IMR-90 (cell line): ENCODE results near the gene SASH1. TPM values are rescaled to one million over a fixed set of nuclear protein-coding genes. Genes with fewer than 3 reads are reported as not detected.

Source experiments
- ATAC-seq: fragments of 200-7000 bp; cut with Tn5 transposase; 2 replicates; pipeline ENCODE4 v1.9.1; 2020; ENCODE audit warnings: low read depth, mild to moderate bottlenecking, moderate library complexity
- BruUV-seq: library from RNA; stranded (reverse); fragments of 400-500 nt; replicated peaks from 2 replicates; lab custom pipeline; 2021; lab: Mats Ljungman, UMichigan
- CTCF ChIA-PET: fragments of 300-600 bp; formaldehyde crosslinking; extraction: SDS; loops from one replicate; lab custom pipeline; 2021; ENCODE audit warnings: antibody characterized with exemption; lab: Yijun Ruan, JAX
- POLR2A ChIA-PET: fragments of 300-600 bp; sonication (Branson Sonifier 250); formaldehyde crosslinking; loops from one replicate; lab custom pipeline; 2022; ENCODE audit warnings: antibody characterized with exemption; ENCODE audit not compliant: unreplicated experiment; lab: Charles Lee
- DNase-seq: peaks from one replicate; pipeline ENCODE4 v3.0.0; 2013
- H2AFZ ChIP-seq: replicated peaks from 2 replicates; pipeline ENCODE3; 2013; ENCODE audit warnings: low read length, mild to moderate bottlenecking; ENCODE audit not compliant: poor library complexity
- H2AK5ac ChIP-seq: 2 replicates; pipeline ENCODE4 v1.6.1; 2013; ENCODE audit warnings: low read depth, low read length, inconsistent platforms
- H2AK9ac ChIP-seq: replicated peaks from 2 replicates; pipeline ENCODE3; 2013; ENCODE audit warnings: mild to moderate bottlenecking, low read depth, low read length, moderate library complexity; ENCODE audit not compliant: poor library complexity
- H2BK120ac ChIP-seq: 2 replicates; pipeline ENCODE4 v1.6.1; 2013; ENCODE audit warnings: low read depth, low read length, inconsistent platforms
- H2BK15ac ChIP-seq: 3 replicates; pipeline ENCODE4 v1.6.1; 2013; ENCODE audit warnings: low read depth, low read length, inconsistent platforms
- H2BK20ac ChIP-seq: 2 replicates; pipeline ENCODE4 v1.6.1; 2013; ENCODE audit warnings: low read depth, mild to moderate bottlenecking, inconsistent platforms, low read length, moderate library complexity
- H2BK5ac ChIP-seq: 2 replicates; pipeline ENCODE4 v1.6.1; 2013; ENCODE audit warnings: mild to moderate bottlenecking, low read depth, low read length, inconsistent platforms; ENCODE audit not compliant: poor library complexity, severe bottlenecking
- H3K14ac ChIP-seq: replicated peaks from 2 replicates; pipeline ENCODE4 v1.6.1; 2013; ENCODE audit warnings: low read depth, low read length, inconsistent platforms
- H3K18ac ChIP-seq: 2 replicates; pipeline ENCODE4 v1.6.1; 2013; ENCODE audit warnings: low read depth, low read length, control low read depth
- H3K23ac ChIP-seq: 2 replicates; pipeline ENCODE4 v1.6.1; 2013; ENCODE audit warnings: low read depth, low read length, inconsistent platforms
- H3K27ac ChIP-seq: 2 replicates; pipeline ENCODE4 v1.5.1; 2013; ENCODE audit warnings: mild to moderate bottlenecking, control low read depth, low read length; ENCODE audit not compliant: insufficient read depth
- H3K27me3 ChIP-seq: 2 replicates; pipeline ENCODE4 v1.6.1; 2013; ENCODE audit warnings: low read length; ENCODE audit not compliant: control insufficient read depth, insufficient read depth
- H3K36me3 ChIP-seq: 2 replicates; pipeline ENCODE4 v1.6.1; 2013; ENCODE audit warnings: low read length, mixed read lengths; ENCODE audit not compliant: control insufficient read depth, insufficient read depth
- H3K4ac ChIP-seq: 2 replicates; pipeline ENCODE4 v1.6.1; 2013; ENCODE audit warnings: low read depth, low read length, inconsistent platforms
- H3K4me1 ChIP-seq: 2 replicates; pipeline ENCODE4 v1.6.1; 2013; ENCODE audit warnings: low read length, mixed read lengths; ENCODE audit not compliant: control insufficient read depth, insufficient read depth
- H3K4me2 ChIP-seq: 2 replicates; pipeline ENCODE4 v1.6.1; 2013; ENCODE audit warnings: low read depth, mild to moderate bottlenecking, control low read depth, low read length, moderate library complexity
- H3K4me3 ChIP-seq: 2 replicates; pipeline ENCODE4 v1.5.1; 2013; ENCODE audit warnings: low read depth, mild to moderate bottlenecking, control low read depth, low read length, moderate library complexity; ENCODE audit not compliant: insufficient read depth
- H3K56ac ChIP-seq: 2 replicates; pipeline ENCODE4 v1.6.1; 2013; ENCODE audit warnings: low read length, inconsistent platforms; ENCODE audit not compliant: insufficient read depth; ENCODE audit errors: extremely low read depth
- H3K79me1 ChIP-seq, 2 experiments: 2 replicates each; pipeline ENCODE4 v1.6.1; 2013; ENCODE audit warnings: low read length in 2 of 2, inconsistent platforms in 1 of 2, low read depth in 1 of 2
- H3K9ac ChIP-seq: 2 replicates; pipeline ENCODE4 v1.6.1; 2013; ENCODE audit warnings: low read depth, low read length, control low read depth
- H3K9me1 ChIP-seq: 2 replicates; pipeline ENCODE4 v1.6.1; 2013; ENCODE audit warnings: low read length, inconsistent platforms; ENCODE audit not compliant: insufficient read depth
- H3K9me3 ChIP-seq: 2 replicates; pipeline ENCODE4 v1.6.1; 2013; ENCODE audit warnings: low read length; ENCODE audit not compliant: control insufficient read depth, insufficient read depth
- H4K20me1 ChIP-seq: 2 replicates; pipeline ENCODE4 v1.6.1; 2013; ENCODE audit warnings: low read length, inconsistent platforms; ENCODE audit not compliant: insufficient read depth
- H4K5ac ChIP-seq: 2 replicates; pipeline ENCODE4 v1.6.1; 2013; ENCODE audit warnings: mild to moderate bottlenecking, low read depth, low read length, control low read depth
- H4K8ac ChIP-seq, 2 experiments: 2 replicates each; pipeline ENCODE4 v1.6.1; 2013; ENCODE audit warnings: low read depth in 2 of 2, low read length in 2 of 2, control low read depth in 1 of 2, inconsistent platforms in 1 of 2
- H4K91ac ChIP-seq: 2 replicates; pipeline ENCODE4 v1.6.1; 2013; ENCODE audit warnings: low read depth, low read length, inconsistent platforms; ENCODE audit not compliant: insufficient read depth
- BHLHE40 ChIP-seq: fragments of 150-350 bp; IDR thresholded peaks from 2 replicates; pipeline ENCODE4 v1.6.1; 2016; ENCODE audit warnings: mild to moderate bottlenecking, low read depth, low read length
- CEBPB ChIP-seq: IDR thresholded peaks from 2 replicates; pipeline ENCODE4 v1.6.1; 2012; ENCODE audit warnings: low read depth, low read length, improper control_type of control experiment
- CHD1 ChIP-seq: IDR thresholded peaks from 2 replicates; pipeline ENCODE4 v1.6.1; 2012; ENCODE audit warnings: low read depth, low read length, improper control_type of control experiment
- FOS ChIP-seq: fragments of 150-350 bp; IDR thresholded peaks from 2 replicates; pipeline ENCODE4 v1.6.1; 2016; ENCODE audit warnings: low read depth, low read length
- MAFK ChIP-seq: IDR thresholded peaks from 2 replicates; pipeline ENCODE4 v1.6.1; 2012; ENCODE audit warnings: low read depth, low read length, improper control_type of control experiment
- MAZ ChIP-seq: IDR thresholded peaks from 2 replicates; pipeline ENCODE4 v1.6.1; 2012; ENCODE audit warnings: low read depth, mild to moderate bottlenecking, low read length, improper control_type of control experiment, moderate library complexity, borderline replicate concordance
- MXI1 ChIP-seq: IDR thresholded peaks from 2 replicates; pipeline ENCODE4 v1.6.1; 2012; ENCODE audit warnings: low read depth, mild to moderate bottlenecking, low read length, moderate library complexity, borderline replicate concordance
- NFE2L2 ChIP-seq: fragments of 150-350 bp; IDR thresholded peaks from 2 replicates; pipeline ENCODE4 v1.6.1; 2016; ENCODE audit warnings: low read depth, mild to moderate bottlenecking, low read length
- POLR2A ChIP-seq: IDR thresholded peaks from 2 replicates; pipeline ENCODE4 v1.6.1; 2012; ENCODE audit warnings: mild to moderate bottlenecking, low read depth, low read length
- RAD21 ChIP-seq: IDR thresholded peaks from 2 replicates; pipeline ENCODE4 v1.6.1; 2012; ENCODE audit warnings: low read length, improper control_type of control experiment
- RCOR1 ChIP-seq: IDR thresholded peaks from 2 replicates; pipeline ENCODE4 v1.6.1; 2012; ENCODE audit warnings: mild to moderate bottlenecking, low read length, improper control_type of control experiment; ENCODE audit not compliant: insufficient replicate concordance
- RFX5 ChIP-seq: IDR thresholded peaks from 2 replicates; pipeline ENCODE4 v1.8.0; 2012; ENCODE audit warnings: low read depth, mild to moderate bottlenecking, low read length, moderate library complexity
- SMC3 ChIP-seq: fragments of 150-350 bp; IDR thresholded peaks from 2 replicates; pipeline ENCODE4 v1.6.1; 2016; ENCODE audit warnings: low read depth, mild to moderate bottlenecking, antibody characterized with exemption, low read length, moderate library complexity
- WGBS, 2 experiments: methylation state at CpG; one replicate each; pipeline versions ENCODE4 v1.1.5 to v1.1.7; 2013; ENCODE audit warnings: missing lambda C conversion rate in 2 of 2; ENCODE audit not compliant: insufficient read length in 1 of 2; ENCODE audit errors: extremely low coverage in 2 of 2; 5-methylcytosine and 5-hydroxymethylcytosine counted together
- dilution Hi-C: fragments of 300-500 bp; cut with HindIII; formaldehyde crosslinking; loops from one replicate; pipeline ENCODE4 v1.14.3; 2018; ENCODE audit warnings: low sequenced_read_pairs; ENCODE audit not compliant: unreplicated experiment
- in situ Hi-C: fragments of 300-500 bp; cut with MboI; formaldehyde crosslinking; loops from 3 replicates; pipeline ENCODE4 v1.14.3; 2019; ENCODE audit warnings: low sequenced_read_pairs, inconsistent platforms, mixed read lengths
- intact Hi-C: fragments of 100-400 bp; cut with micrococcal nuclease; formaldehyde crosslinking; loops from 2 replicates; pipeline ENCODE4 v1.10.0; 2022
- polyA plus RNA-seq, 3 experiments: library from polyadenylated mRNA; depleted of rRNA; stranded (reverse); fragments of >200 nt; gene quantifications; 2 replicates each; pipeline ENCODE4 v1.2.3, GENCODE V29; 2012; ENCODE audit warnings: low replicate concordance in 1 of 3
- total RNA-seq: library from RNA; depleted of rRNA; stranded (reverse); fragments of >200 nt; gene quantifications from 2 replicates; pipeline ENCODE4 v1.2.3, GENCODE V29; 2012
- TF ChIP-seq, protein P1 (sequence below): fragments of 150-350 bp; IDR thresholded peaks from 2 replicates; pipeline ENCODE4 v1.6.1; 2017; ENCODE audit warnings: mild to moderate bottlenecking, antibody characterized with exemption, low read length, low read depth
- TF ChIP-seq, protein P2 (sequence below): fragments of 150-350 bp; IDR thresholded peaks from 2 replicates; pipeline ENCODE4 v1.6.1; 2016; ENCODE audit warnings: low read depth, mild to moderate bottlenecking, low read length, moderate library complexity, borderline replicate concordance
- TF ChIP-seq, protein P3 (sequence below): conservative IDR thresholded peaks from 2 replicates; pipeline ENCODE4 v1.5.1; 2012; ENCODE audit warnings: mild to moderate bottlenecking, low read depth, low read length, improper control_type of control experiment

Gene SASH1
- total and polyA plus RNA-seq, 2 of the 4 experiments (the other 2 are of a cell fraction), result 11.6 to 16.5 TPM

GRCh38 chr6:148431413-148431812, 88.8 kb downstream of the SASH1 start:
- CTCF ChIA-PET, result interaction anchor here (0.7 kb wide), 1 partner anchor 159 kb away, joined by 3 read pairs; no protein-coding TSS in a partner anchor
- 100% methylated on average over 3 of the region's 6 CpGs; no CpG with 5 or more reads in 1 of the 2 experiments for WGBS, 2 experiments
- dilution Hi-C loops, result no loop called here

More at GRCh38 chr6:148431413-148431812, 88.8 kb downstream of the SASH1 start:
- H2BK120ac ChIP-seq, result no peak overlapping the region
- H3K4me2 ChIP-seq, result no peak overlapping the region
- no peak overlapping the region for H2BK5ac ChIP-seq
- peaks cover under 1 to 39% of the 10 kb centered on the region in 2 experiments; a peak in 2 of 4 replicates for H3K79me1 ChIP-seq
- POLR2A ChIA-PET, result no interaction called here
- no peak overlapping the region for H2BK15ac ChIP-seq
- no peak overlapping the region for H3K23ac ChIP-seq
- H2AFZ ChIP-seq, result no peak overlapping the region
- in situ Hi-C loops, result no loop called here
- no peak overlapping the region for H4K5ac ChIP-seq
- no peak overlapping the region for H3K9ac ChIP-seq
- no peak for DNase-seq
- H4K8ac ChIP-seq, result no peak overlapping the region
- no peak overlapping the region for H3K14ac ChIP-seq
- no peak overlapping the region for H2BK20ac ChIP-seq
- no peak overlapping the region; the same call in 1 of the 2 replicates for H2AK5ac ChIP-seq
- H4K20me1 ChIP-seq, result no peaks in the 10 kb centered on the region
- H2AK9ac ChIP-seq, result no peak overlapping the region
- no peaks in the 10 kb centered on the region for H3K36me3 ChIP-seq
- H3K4ac ChIP-seq, result no peak overlapping the region
- no peak overlapping the region for H3K27ac ChIP-seq
- no peak for ATAC-seq
- no peak overlapping the region for H4K91ac ChIP-seq
- BruUV-seq, result no TSS peak
- H3K27me3 ChIP-seq, result no peaks in the 10 kb centered on the region
- H3K4me1 ChIP-seq, result peaks cover 3% of the 10 kb centered on the region
- TF ChIP-seq CHD1 (no peak), CEBPB (no peak), RAD21 (no peak), MAZ (no peak), NFE2L2 (no peak), FOS (no peak), MXI1 (no peak), MAFK (no peak), SMC3 (no peak), BHLHE40 (no peak), POLR2A (no peak), RFX5 (no peak), RCOR1 (no peak)
- TF ChIP-seq, protein P1, sequence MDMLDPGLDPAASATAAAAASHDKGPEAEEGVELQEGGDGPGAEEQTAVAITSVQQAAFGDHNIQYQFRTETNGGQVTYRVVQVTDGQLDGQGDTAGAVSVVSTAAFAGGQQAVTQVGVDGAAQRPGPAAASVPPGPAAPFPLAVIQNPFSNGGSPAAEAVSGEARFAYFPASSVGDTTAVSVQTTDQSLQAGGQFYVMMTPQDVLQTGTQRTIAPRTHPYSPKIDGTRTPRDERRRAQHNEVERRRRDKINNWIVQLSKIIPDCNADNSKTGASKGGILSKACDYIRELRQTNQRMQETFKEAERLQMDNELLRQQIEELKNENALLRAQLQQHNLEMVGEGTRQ, result no peak
- TF ChIP-seq, protein P2, sequence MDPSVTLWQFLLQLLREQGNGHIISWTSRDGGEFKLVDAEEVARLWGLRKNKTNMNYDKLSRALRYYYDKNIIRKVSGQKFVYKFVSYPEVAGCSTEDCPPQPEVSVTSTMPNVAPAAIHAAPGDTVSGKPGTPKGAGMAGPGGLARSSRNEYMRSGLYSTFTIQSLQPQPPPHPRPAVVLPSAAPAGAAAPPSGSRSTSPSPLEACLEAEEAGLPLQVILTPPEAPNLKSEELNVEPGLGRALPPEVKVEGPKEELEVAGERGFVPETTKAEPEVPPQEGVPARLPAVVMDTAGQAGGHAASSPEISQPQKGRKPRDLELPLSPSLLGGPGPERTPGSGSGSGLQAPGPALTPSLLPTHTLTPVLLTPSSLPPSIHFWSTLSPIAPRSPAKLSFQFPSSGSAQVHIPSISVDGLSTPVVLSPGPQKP, result no peak
- TF ChIP-seq, protein P3, sequence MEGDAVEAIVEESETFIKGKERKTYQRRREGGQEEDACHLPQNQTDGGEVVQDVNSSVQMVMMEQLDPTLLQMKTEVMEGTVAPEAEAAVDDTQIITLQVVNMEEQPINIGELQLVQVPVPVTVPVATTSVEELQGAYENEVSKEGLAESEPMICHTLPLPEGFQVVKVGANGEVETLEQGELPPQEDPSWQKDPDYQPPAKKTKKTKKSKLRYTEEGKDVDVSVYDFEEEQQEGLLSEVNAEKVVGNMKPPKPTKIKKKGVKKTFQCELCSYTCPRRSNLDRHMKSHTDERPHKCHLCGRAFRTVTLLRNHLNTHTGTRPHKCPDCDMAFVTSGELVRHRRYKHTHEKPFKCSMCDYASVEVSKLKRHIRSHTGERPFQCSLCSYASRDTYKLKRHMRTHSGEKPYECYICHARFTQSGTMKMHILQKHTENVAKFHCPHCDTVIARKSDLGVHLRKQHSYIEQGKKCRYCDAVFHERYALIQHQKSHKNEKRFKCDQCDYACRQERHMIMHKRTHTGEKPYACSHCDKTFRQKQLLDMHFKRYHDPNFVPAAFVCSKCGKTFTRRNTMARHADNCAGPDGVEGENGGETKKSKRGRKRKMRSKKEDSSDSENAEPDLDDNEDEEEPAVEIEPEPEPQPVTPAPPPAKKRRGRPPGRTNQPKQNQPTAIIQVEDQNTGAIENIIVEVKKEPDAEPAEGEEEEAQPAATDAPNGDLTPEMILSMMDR, result no peak
- H3K18ac ChIP-seq, result no peak overlapping the region
- H3K9me3 ChIP-seq, result no peaks in the 10 kb centered on the region
- intact Hi-C loops, result no loop called here
- H3K4me3 ChIP-seq, result no peak overlapping the region
- no peak overlapping the region for H3K56ac ChIP-seq
- H3K9me1 ChIP-seq, result 0 out of 2 replicates have a peak, but pooled peaks cover under 1% of the 10 kb centered on the region
